GM12875 (cell line): ENCODE measurements around the gene CATSPERD.

Experiments used
- H3K4me3 ChIP-seq: one replicate; pipeline ENCODE4 v1.5.1; 2011; ENCODE audit warnings: low read depth, low read length, control low read depth
- TF ChIP-seq, protein P1 (sequence below): IDR thresholded peaks from 2 replicates; pipeline ENCODE4 v1.5.1; 2011; ENCODE audit warnings: low read depth, mild to moderate bottlenecking, control low read depth, inconsistent platforms, low read length, moderate library complexity, borderline replicate concordance; ENCODE audit not compliant: insufficient read depth

CATSPERD gene

DNA sequence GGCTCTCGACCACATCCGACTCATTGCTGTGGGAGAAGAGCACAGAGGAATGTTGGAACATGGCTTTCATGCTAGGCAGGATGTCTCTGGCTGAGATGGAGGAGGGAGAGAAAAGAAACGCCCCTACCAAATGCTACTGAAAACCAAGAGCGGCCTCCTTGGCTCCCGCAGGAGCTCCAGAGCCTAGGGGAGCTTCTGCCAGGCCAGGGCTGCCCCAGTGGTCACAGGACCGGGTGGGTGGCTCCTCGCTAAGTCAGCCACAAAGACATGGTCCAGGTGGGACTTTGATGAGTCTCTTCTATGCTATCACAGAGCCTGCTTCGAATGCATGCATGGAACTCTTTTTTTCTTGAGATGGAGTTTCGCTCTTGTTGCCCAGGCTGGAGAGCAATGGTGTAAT, 7.2 kb upstream of the CATSPERD start:
- no peak overlapping the region for H3K4me3 ChIP-seq
- TF ChIP-seq, protein P1, sequence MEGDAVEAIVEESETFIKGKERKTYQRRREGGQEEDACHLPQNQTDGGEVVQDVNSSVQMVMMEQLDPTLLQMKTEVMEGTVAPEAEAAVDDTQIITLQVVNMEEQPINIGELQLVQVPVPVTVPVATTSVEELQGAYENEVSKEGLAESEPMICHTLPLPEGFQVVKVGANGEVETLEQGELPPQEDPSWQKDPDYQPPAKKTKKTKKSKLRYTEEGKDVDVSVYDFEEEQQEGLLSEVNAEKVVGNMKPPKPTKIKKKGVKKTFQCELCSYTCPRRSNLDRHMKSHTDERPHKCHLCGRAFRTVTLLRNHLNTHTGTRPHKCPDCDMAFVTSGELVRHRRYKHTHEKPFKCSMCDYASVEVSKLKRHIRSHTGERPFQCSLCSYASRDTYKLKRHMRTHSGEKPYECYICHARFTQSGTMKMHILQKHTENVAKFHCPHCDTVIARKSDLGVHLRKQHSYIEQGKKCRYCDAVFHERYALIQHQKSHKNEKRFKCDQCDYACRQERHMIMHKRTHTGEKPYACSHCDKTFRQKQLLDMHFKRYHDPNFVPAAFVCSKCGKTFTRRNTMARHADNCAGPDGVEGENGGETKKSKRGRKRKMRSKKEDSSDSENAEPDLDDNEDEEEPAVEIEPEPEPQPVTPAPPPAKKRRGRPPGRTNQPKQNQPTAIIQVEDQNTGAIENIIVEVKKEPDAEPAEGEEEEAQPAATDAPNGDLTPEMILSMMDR = no peak

DNA sequence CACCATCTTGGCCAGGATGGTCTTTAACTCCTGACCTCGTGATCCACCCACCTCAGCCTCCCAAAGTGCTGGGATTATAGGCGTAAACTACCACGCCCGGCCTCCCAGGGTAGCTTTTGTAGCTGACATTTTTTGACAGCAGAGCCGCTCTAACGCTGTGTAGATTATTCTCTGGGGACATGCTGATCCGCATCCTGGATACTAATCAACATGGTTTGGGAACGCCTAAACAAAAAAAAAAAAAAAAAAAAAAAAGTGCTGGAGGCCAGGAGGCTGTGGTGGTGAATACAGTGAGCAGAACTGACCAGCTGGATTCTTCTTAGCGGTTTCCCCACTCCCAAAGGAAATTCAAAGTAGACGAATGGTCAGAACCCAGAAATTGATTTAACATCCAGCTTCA, 5.6 kb upstream of the CATSPERD start:
- H3K4me3 ChIP-seq = no peak overlapping the region
- TF ChIP-seq, protein P1 = no peak

- TF ChIP-seq, protein P1 = no peak
- H3K4me3 ChIP-seq = no peak overlapping the region
Observed at GRCh38 chr19:5717215-5717935, 3.1 kb upstream of the CATSPERD start.

GRCh38 chr19:5718037-5718578, 2.3 kb upstream of the CATSPERD start:
- H3K4me3 ChIP-seq = peak overlapping the region; percentile 97
- TF ChIP-seq, protein P1 = no peak

DNA sequence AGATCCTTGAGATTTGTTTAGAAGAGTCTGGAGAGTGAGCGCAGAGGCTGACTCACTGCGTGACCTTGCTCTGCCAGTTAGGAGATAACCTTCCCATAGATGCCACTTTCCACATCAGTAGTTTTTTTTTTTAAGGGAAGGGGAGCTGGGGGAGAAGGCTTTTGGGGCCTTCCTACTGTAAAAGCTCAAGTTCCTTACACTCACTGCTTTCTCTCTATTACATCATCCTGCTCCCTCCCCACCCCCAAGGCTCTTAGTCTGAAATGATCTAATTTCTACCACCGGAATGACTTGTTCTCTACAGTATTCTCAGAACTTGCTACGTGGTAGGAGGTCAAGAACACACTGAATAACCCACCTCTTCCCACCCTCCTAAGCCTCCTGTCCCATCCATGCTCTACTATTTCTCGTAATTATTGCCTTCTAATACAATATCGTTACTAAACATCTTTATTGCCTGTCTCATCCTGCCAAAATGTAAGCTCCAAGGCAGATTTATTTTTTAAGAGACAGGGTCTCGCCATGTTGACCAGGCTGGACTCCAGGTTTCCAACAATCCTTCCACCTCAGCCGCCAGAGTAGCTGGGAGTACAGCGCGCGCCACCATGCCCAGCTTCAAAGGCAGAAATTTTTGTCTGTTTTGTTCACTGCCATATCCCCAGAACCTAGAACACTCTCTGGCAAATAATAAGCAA, 1.7 kb upstream of the CATSPERD start:
- peak overlapping the region; percentile 97 for H3K4me3 ChIP-seq
- TF ChIP-seq, protein P1 = no peak

DNA sequence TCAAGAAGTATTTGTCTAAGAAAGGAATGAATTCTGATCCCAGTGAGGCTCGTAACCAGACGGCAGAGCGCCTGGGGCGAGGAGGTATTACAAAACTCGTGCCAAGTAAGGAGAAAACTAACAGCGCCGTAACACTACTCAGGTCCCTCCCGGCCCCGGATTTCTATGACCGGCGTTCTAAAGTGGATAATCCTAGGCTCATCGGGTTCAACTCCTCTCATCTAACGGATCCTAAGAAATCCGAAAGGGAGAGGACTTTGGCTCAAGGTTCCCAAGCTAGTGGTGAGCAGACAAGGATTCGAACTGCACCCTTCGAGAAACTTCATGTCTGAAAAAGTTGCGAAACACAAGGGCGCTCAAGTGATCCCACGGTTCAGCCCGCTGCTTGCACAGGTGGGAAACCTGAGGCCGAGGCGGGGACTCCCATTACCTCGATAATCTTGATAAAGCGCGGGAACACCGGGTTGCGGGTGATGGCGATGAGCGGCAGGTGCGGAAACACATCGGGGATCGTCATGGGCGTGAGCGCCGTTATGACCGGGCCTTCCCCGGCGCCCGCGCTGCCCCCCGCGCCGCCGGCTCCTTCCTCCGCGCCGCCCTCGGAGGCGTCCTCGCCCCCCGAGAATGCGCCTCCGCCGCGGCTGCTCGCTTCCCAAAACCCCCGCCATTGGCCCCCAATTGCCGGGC, 1.0 kb upstream of the CATSPERD start:
- TF ChIP-seq, protein P1 = no peak
- H3K4me3 ChIP-seq = peak overlapping the region; percentile 97
